ENCODE measurements around the gene JPH3.

JPH3 gene

GRCh38 chr16:87698676-87699199 lies 96.4 kb downstream of the JPH3 start:
- peaks cover 2 to 27% of the 10 kb centered on the region in 2 donors for H3K36me3 ChIP-seq (ENCODE audit: control insufficient read depth in 1 of 2, insufficient read depth in 2 of 2, low read length in 2 of 2)
- no peaks in the 10 kb centered on the region for H3K27me3 ChIP-seq (ENCODE audit: control insufficient read depth in 1 of 2, insufficient read depth in 2 of 2, low read length in 2 of 2)
- H3K27ac ChIP-seq (ENCODE audit: low read depth, low read length), result no peak overlapping the region
- no peaks in the 10 kb centered on the region for H3K9me3 ChIP-seq (ENCODE audit: control insufficient read depth in 1 of 2, low read length in 2 of 2)
- peaks cover 0 to 3% of the 10 kb centered on the region in 2 donors for H3K4me1 ChIP-seq (ENCODE audit: control insufficient read depth in 1 of 2, insufficient read depth in 2 of 2, low read length in 2 of 2)
- no peak overlapping the region for H3K4me3 ChIP-seq (ENCODE audit: low read depth in 1 of 2, low read length in 2 of 2)
- H3K9ac ChIP-seq (ENCODE audit: low read depth in 1 of 2, low read length in 2 of 2), result no peak overlapping the region

DNA sequence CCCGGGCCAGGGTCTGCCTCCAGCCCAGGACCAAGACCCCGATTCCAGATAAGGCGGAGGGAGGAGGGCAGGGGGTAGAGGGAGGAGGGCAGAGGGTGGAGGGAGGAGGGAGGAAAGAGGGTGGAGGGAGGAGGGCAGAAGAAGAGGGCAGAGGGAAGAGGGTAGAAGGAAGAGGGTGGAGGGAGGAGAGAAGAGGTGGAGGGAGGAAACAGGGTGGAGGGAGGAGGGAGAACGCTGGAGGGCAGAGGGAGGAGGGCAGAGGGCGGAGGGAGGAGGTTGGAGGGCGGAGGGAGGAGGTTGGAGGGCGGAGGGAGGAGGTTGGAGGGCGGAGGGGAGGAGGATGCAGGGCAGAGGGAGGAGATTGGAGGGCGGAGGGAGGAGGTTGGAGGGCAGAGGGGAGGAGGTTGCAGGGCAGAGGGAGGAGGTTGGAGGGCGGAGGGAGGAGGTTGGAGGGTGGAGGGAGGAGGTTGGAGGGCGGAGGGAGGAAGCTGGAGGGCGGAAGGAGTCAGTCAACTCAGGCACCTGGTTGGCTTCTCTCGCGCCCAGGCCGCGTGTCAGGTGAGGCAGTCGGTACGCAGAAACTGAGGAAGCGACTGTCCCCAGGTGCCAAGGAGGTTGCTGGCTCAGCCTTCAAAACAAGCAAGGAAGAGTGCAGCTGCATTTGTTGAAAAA lies 98.2 kb downstream of the JPH3 start:
- H3K9me3 ChIP-seq (ENCODE audit: control insufficient read depth in 1 of 2, low read length in 2 of 2), result no peaks in the 10 kb centered on the region
- H3K4me1 ChIP-seq (ENCODE audit: control insufficient read depth in 1 of 2, insufficient read depth in 2 of 2, low read length in 2 of 2), result peaks cover 0 to 3% of the 10 kb centered on the region in 2 donors
- H3K9ac ChIP-seq (ENCODE audit: low read depth in 1 of 2, low read length in 2 of 2), result no peak overlapping the region
- H3K27me3 ChIP-seq (ENCODE audit: control insufficient read depth in 1 of 2, insufficient read depth in 2 of 2, low read length in 2 of 2), result no peaks in the 10 kb centered on the region
- no peak overlapping the region for H3K4me3 ChIP-seq (ENCODE audit: low read depth in 1 of 2, low read length in 2 of 2)
- H3K36me3 ChIP-seq (ENCODE audit: control insufficient read depth in 1 of 2, insufficient read depth in 2 of 2, low read length in 2 of 2), result peaks cover 2 to 27% of the 10 kb centered on the region in 2 donors
- no peak overlapping the region for H3K27ac ChIP-seq (ENCODE audit: low read depth, low read length)

DNA sequence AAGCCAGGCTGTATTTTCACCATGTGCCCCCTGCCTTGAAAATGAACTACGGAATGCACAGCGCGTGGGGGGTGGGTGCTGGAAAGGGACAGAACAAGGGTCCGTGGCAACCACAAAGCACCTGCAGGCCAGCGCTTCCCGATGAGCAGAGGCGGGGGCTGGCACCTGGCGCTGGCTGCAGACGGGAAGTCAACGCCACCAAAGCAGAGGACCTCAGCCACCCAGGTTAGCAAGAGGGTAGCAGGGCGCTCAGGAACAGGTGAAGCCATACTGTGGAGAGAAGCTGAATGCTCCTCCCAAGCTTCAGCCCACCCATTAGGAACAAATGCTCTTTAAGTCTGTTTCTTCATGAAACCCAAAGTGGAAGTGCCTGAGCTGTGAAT lies 98.8 kb downstream of the JPH3 start:
- Histone ChIP-seq H3K4me1 (ENCODE audit: control insufficient read depth in 1 of 2, insufficient read depth in 2 of 2, low read length in 2 of 2) (peaks cover 0 to 3% of the 10 kb centered on the region in 2 donors), H3K9me3 (ENCODE audit: control insufficient read depth in 1 of 2, low read length in 2 of 2) (no peaks in the 10 kb centered on the region), H3K4me3 (ENCODE audit: low read depth in 1 of 2, low read length in 2 of 2) (no peak overlapping the region), H3K27ac (ENCODE audit: low read depth, low read length) (no peak overlapping the region), H3K9ac (ENCODE audit: low read depth in 1 of 2, low read length in 2 of 2) (no peak overlapping the region), H3K36me3 (ENCODE audit: control insufficient read depth in 1 of 2, insufficient read depth in 2 of 2, low read length in 2 of 2) (peaks cover 2 to 26% of the 10 kb centered on the region in 2 donors), H3K27me3 (ENCODE audit: control insufficient read depth in 1 of 2, insufficient read depth in 2 of 2, low read length in 2 of 2) (no peaks in the 10 kb centered on the region)

- H3K27me3 ChIP-seq (ENCODE audit: control insufficient read depth in 1 of 2, insufficient read depth in 2 of 2, low read length in 2 of 2), result no peaks in the 10 kb centered on the region
- H3K4me1 ChIP-seq (ENCODE audit: control insufficient read depth in 1 of 2, insufficient read depth in 2 of 2, low read length in 2 of 2), result peaks cover 0 to 3% of the 10 kb centered on the region in 2 donors
- no peak overlapping the region for H3K9ac ChIP-seq (ENCODE audit: low read depth in 1 of 2, low read length in 2 of 2)
- H3K9me3 ChIP-seq (ENCODE audit: control insufficient read depth in 1 of 2, low read length in 2 of 2), result no peaks in the 10 kb centered on the region
- peaks cover 2 to 24% of the 10 kb centered on the region in 2 donors for H3K36me3 ChIP-seq (ENCODE audit: control insufficient read depth in 1 of 2, insufficient read depth in 2 of 2, low read length in 2 of 2)
- H3K4me3 ChIP-seq (ENCODE audit: low read depth in 1 of 2, low read length in 2 of 2), result no peak overlapping the region
- H3K27ac ChIP-seq (ENCODE audit: low read depth, low read length), result no peak overlapping the region
Measured at GRCh38 chr16:87701505-87701921, 99.2 kb downstream of the JPH3 start.

GRCh38 chr16:87702325-87702811 lies 100.1 kb downstream of the JPH3 start:
- no peaks in the 10 kb centered on the region for H3K27me3 ChIP-seq (ENCODE audit: control insufficient read depth in 1 of 2, insufficient read depth in 2 of 2, low read length in 2 of 2)
- H3K36me3 ChIP-seq (ENCODE audit: control insufficient read depth in 1 of 2, insufficient read depth in 2 of 2, low read length in 2 of 2), result peaks cover 6 to 28% of the 10 kb centered on the region in 2 donors
- no peaks in the 10 kb centered on the region for H3K9me3 ChIP-seq (ENCODE audit: control insufficient read depth in 1 of 2, low read length in 2 of 2)
- H3K4me1 ChIP-seq (ENCODE audit: control insufficient read depth in 1 of 2, insufficient read depth in 2 of 2, low read length in 2 of 2), result peaks cover 0 to 3% of the 10 kb centered on the region in 2 donors
- H3K27ac ChIP-seq (ENCODE audit: low read depth, low read length), result no peak overlapping the region
- H3K9ac ChIP-seq (ENCODE audit: low read depth in 1 of 2, low read length in 2 of 2), result no peak overlapping the region
- H3K4me3 ChIP-seq (ENCODE audit: low read depth in 1 of 2, low read length in 2 of 2), result no peak overlapping the region

DNA sequence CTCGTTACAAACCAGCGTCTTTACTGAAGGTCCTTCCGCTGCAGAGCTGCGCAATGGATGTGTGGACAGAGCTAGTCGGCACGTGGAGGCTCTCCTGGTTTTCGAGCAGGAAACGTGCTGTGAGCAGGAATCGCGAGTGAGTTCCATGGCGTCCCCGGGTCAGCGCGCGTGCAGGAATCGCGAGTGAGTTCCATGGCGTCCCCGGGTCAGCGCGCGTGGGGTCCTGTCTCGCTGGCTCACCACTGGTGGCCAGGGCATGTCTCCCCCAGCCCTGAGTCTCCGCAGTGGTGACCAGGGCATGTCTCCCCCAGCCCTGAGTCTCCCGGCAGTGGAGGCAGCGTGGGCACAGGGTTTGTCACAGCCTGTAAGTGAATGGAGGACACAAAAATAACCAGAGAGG lies 100.8 kb downstream of the JPH3 start:
- Histone ChIP-seq H3K4me3 (ENCODE audit: low read depth in 1 of 2, low read length in 2 of 2) (no peak overlapping the region), H3K9ac (ENCODE audit: low read depth in 1 of 2, low read length in 2 of 2) (no peak overlapping the region), H3K9me3 (ENCODE audit: control insufficient read depth in 1 of 2, low read length in 2 of 2) (no peaks in the 10 kb centered on the region), H3K4me1 (ENCODE audit: control insufficient read depth in 1 of 2, insufficient read depth in 2 of 2, low read length in 2 of 2) (peaks cover 0 to 3% of the 10 kb centered on the region in 2 donors), H3K36me3 (ENCODE audit: control insufficient read depth in 1 of 2, insufficient read depth in 2 of 2, low read length in 2 of 2) (peaks cover 6 to 34% of the 10 kb centered on the region in 2 donors), H3K27ac (ENCODE audit: low read depth, low read length) (no peak overlapping the region), H3K27me3 (ENCODE audit: control insufficient read depth in 1 of 2, insufficient read depth in 2 of 2, low read length in 2 of 2) (no peaks in the 10 kb centered on the region)

GRCh38 chr16:87703835-87704375 lies 101.6 kb downstream of the JPH3 start:
- no peaks in the 10 kb centered on the region for H3K9me3 ChIP-seq (ENCODE audit: control insufficient read depth in 1 of 2, low read length in 2 of 2)
- no peak overlapping the region for H3K4me3 ChIP-seq (ENCODE audit: low read depth in 1 of 2, low read length in 2 of 2)
- peaks cover 0 to 3% of the 10 kb centered on the region in 2 donors for H3K4me1 ChIP-seq (ENCODE audit: control insufficient read depth in 1 of 2, insufficient read depth in 2 of 2, low read length in 2 of 2)
- H3K27me3 ChIP-seq (ENCODE audit: control insufficient read depth in 1 of 2, insufficient read depth in 2 of 2, low read length in 2 of 2), result no peaks in the 10 kb centered on the region
- H3K9ac ChIP-seq (ENCODE audit: low read depth in 1 of 2, low read length in 2 of 2), result no peak overlapping the region
- H3K36me3 ChIP-seq (ENCODE audit: control insufficient read depth in 1 of 2, insufficient read depth in 2 of 2, low read length in 2 of 2), result peaks cover 6 to 42% of the 10 kb centered on the region in 2 donors
- H3K27ac ChIP-seq (ENCODE audit: low read depth, low read length), result no peak overlapping the region

DNA sequence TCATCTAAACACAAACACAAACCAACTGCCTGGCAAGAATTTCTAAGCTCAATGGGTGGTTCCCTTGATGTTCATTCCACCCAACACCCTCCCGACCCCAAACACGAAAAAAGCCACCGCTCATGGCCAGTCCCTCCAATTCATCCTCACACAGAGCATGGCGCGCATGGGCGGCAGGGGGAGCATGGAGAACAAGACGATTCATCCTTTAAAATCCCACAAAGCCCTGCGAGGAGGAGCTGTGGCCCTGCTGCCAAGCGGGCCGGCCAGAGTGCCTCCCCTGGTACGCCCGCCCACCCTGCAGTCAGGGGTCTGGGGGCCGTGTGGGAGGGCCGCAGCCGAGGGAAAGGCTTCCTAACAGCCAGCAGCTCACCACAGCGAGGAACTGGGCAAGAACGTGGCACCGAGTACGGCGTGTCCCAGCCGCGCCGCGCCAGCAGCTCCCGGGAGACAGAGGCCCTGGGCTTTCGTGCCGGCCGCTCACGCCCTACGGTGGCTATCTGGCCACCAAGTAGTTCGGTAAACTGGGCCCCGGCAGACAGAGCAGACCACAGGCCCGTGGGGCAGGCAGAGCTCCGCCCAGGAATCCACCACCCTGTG lies 102.5 kb downstream of the JPH3 start:
- Histone ChIP-seq H3K36me3 (ENCODE audit: control insufficient read depth in 1 of 2, insufficient read depth in 2 of 2, low read length in 2 of 2) (peaks cover 6 to 51% of the 10 kb centered on the region in 2 donors), H3K27ac (ENCODE audit: low read depth, low read length) (no peak overlapping the region), H3K9ac (ENCODE audit: low read depth in 1 of 2, low read length in 2 of 2) (no peak overlapping the region), H3K27me3 (ENCODE audit: control insufficient read depth in 1 of 2, insufficient read depth in 2 of 2, low read length in 2 of 2) (no peaks in the 10 kb centered on the region), H3K9me3 (ENCODE audit: control insufficient read depth in 1 of 2, low read length in 2 of 2) (no peaks in the 10 kb centered on the region), H3K4me1 (ENCODE audit: control insufficient read depth in 1 of 2, insufficient read depth in 2 of 2, low read length in 2 of 2) (peaks cover 0 to 3% of the 10 kb centered on the region in 2 donors), H3K4me3 (ENCODE audit: low read depth in 1 of 2, low read length in 2 of 2) (no peak overlapping the region)

- Histone ChIP-seq H3K9ac (ENCODE audit: low read depth in 1 of 2, low read length in 2 of 2) (no peak overlapping the region), H3K9me3 (ENCODE audit: control insufficient read depth in 1 of 2, low read length in 2 of 2) (no peaks in the 10 kb centered on the region), H3K36me3 (ENCODE audit: control insufficient read depth in 1 of 2, insufficient read depth in 2 of 2, low read length in 2 of 2) (peaks cover 11 to 61% of the 10 kb centered on the region in 2 donors), H3K27me3 (ENCODE audit: control insufficient read depth in 1 of 2, insufficient read depth in 2 of 2, low read length in 2 of 2) (no peaks in the 10 kb centered on the region), H3K4me3 (ENCODE audit: low read depth in 1 of 2, low read length in 2 of 2) (no peak overlapping the region), H3K4me1 (ENCODE audit: control insufficient read depth in 1 of 2, insufficient read depth in 2 of 2, low read length in 2 of 2) (peaks cover 0 to 3% of the 10 kb centered on the region in 2 donors), H3K27ac (ENCODE audit: low read depth, low read length) (no peak overlapping the region)
Measured at GRCh38 chr16:87705771-87706277, 103.5 kb downstream of the JPH3 start.
